ENCODE results near the gene SFSWAP.
"Not testable (repeated sequence)": the region's sequence is repeated elsewhere in the genome, so short reads cannot be mapped to it uniquely, and the experiment has no call there.

The SFSWAP gene

DNA sequence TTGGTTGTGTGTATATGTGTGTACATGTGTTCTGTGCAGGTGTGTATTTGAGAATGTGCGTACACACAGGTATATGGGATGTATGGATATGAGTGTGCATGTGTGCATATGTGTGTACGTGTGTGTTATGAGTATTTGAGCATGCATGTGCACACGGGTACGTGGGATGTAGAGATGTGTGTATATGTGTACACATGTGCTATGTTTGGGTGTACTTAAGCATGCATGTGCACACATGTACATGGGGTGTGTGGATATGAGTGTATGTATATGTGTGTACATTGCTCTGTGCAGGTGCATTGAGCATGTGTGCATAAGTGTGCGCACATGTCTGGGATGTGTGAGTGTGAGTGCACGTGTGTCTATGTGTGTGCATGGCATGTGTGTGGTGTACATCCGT lies 34.3 kb upstream of the SFSWAP start:
- DNase-seq (ENCODE audit: low read depth in 1 of 2, low spot score in 1 of 2) = no peak
- TF ChIP-seq, protein P1, sequence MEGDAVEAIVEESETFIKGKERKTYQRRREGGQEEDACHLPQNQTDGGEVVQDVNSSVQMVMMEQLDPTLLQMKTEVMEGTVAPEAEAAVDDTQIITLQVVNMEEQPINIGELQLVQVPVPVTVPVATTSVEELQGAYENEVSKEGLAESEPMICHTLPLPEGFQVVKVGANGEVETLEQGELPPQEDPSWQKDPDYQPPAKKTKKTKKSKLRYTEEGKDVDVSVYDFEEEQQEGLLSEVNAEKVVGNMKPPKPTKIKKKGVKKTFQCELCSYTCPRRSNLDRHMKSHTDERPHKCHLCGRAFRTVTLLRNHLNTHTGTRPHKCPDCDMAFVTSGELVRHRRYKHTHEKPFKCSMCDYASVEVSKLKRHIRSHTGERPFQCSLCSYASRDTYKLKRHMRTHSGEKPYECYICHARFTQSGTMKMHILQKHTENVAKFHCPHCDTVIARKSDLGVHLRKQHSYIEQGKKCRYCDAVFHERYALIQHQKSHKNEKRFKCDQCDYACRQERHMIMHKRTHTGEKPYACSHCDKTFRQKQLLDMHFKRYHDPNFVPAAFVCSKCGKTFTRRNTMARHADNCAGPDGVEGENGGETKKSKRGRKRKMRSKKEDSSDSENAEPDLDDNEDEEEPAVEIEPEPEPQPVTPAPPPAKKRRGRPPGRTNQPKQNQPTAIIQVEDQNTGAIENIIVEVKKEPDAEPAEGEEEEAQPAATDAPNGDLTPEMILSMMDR (IDR thresholded peaks at IDR 0.05; ENCODE audit: insufficient read depth, low read length) = no peak
- TF ChIP-seq SPI1 (IDR thresholded peaks at IDR 0.05; ENCODE audit: borderline replicate concordance, low read depth) (no peak), POLR2AphosphoS5 (IDR thresholded peaks at IDR 0.05; ENCODE audit: low read depth) (no peak), GABPA (IDR thresholded peaks at IDR 0.05; ENCODE audit: low read depth) (no peak)
- TF ChIP-seq, protein P2, sequence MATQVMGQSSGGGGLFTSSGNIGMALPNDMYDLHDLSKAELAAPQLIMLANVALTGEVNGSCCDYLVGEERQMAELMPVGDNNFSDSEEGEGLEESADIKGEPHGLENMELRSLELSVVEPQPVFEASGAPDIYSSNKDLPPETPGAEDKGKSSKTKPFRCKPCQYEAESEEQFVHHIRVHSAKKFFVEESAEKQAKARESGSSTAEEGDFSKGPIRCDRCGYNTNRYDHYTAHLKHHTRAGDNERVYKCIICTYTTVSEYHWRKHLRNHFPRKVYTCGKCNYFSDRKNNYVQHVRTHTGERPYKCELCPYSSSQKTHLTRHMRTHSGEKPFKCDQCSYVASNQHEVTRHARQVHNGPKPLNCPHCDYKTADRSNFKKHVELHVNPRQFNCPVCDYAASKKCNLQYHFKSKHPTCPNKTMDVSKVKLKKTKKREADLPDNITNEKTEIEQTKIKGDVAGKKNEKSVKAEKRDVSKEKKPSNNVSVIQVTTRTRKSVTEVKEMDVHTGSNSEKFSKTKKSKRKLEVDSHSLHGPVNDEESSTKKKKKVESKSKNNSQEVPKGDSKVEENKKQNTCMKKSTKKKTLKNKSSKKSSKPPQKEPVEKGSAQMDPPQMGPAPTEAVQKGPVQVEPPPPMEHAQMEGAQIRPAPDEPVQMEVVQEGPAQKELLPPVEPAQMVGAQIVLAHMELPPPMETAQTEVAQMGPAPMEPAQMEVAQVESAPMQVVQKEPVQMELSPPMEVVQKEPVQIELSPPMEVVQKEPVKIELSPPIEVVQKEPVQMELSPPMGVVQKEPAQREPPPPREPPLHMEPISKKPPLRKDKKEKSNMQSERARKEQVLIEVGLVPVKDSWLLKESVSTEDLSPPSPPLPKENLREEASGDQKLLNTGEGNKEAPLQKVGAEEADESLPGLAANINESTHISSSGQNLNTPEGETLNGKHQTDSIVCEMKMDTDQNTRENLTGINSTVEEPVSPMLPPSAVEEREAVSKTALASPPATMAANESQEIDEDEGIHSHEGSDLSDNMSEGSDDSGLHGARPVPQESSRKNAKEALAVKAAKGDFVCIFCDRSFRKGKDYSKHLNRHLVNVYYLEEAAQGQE (IDR thresholded peaks at IDR 0.05; ENCODE audit: insufficient replicate concordance, low read depth) = no peak
- no peak overlapping the region for H3K27ac ChIP-seq (replicated peaks)
- no peak overlapping the region for H3K4me3 ChIP-seq (replicated peaks; ENCODE audit: insufficient read depth, low read length)
- H3K27me3 ChIP-seq (ENCODE audit: insufficient read depth, poor library complexity, severe bottlenecking) = peaks cover 4% of the 10 kb centered on the region

DNA sequence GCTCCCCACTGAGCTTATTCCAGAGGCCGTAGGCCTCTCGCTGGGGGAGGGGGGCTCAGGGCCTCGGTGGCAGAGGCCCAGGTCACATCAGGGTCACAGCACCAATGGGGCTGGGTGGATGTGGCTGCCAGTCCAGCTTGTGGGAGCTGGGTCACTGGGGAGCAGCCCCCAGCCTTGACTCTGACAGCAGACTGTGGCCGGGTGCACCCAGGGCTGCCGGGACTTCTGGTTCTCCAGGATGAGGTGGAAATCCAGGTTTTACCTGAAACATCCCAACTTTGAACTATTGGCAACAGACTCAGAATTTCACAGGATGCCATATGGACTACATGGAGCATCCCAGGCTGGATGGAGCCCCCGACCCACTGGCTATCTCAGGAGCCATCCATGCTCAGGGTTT lies 33.8 kb upstream of the SFSWAP start:
- not testable (repeated sequence) for H3K27me3 ChIP-seq (ENCODE audit: insufficient read depth, poor library complexity, severe bottlenecking); H3K27ac ChIP-seq (replicated peaks); H3K4me3 ChIP-seq (replicated peaks; ENCODE audit: insufficient read depth, low read length); DNase-seq (ENCODE audit: low read depth in 1 of 2, low spot score in 1 of 2)

DNA sequence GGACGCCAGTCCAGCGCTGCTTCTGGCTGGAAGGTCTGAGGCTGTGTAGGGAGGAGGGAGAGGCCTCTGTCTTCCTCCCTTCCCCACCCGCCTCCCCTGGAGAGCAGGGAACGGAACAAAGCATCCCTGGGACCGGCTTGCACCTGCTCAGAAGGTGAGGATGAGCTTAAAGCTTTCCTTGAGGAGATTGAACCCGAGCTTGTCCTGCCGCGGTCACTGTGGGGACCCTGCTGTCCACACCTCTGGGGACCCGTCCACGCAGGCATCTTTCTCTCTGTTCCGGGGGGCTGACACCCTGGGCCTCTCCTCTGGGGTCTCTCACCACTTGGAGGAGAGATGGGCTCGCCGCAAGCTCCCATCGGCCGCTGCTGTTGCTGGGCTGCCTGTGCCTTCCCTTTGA lies 33.2 kb upstream of the SFSWAP start:
- no peak for DNase-seq (ENCODE audit: low read depth in 1 of 2, low spot score in 1 of 2)
- no peak for TF ChIP-seq GABPA (IDR thresholded peaks at IDR 0.05; ENCODE audit: low read depth)
- no peak for TF ChIP-seq SPI1 (IDR thresholded peaks at IDR 0.05; ENCODE audit: borderline replicate concordance, low read depth)
- TF ChIP-seq, protein P2 (IDR thresholded peaks at IDR 0.05; ENCODE audit: insufficient replicate concordance, low read depth) = no peak
- no peak for TF ChIP-seq POLR2AphosphoS5 (IDR thresholded peaks at IDR 0.05; ENCODE audit: low read depth)
- TF ChIP-seq, protein P1 (IDR thresholded peaks at IDR 0.05; ENCODE audit: insufficient read depth, low read length) = no peak
- Histone ChIP-seq H3K27ac (replicated peaks) (no peak overlapping the region), H3K4me3 (replicated peaks; ENCODE audit: insufficient read depth, low read length) (no peak overlapping the region), H3K27me3 (ENCODE audit: insufficient read depth, poor library complexity, severe bottlenecking) (peaks cover 4% of the 10 kb centered on the region)

DNA sequence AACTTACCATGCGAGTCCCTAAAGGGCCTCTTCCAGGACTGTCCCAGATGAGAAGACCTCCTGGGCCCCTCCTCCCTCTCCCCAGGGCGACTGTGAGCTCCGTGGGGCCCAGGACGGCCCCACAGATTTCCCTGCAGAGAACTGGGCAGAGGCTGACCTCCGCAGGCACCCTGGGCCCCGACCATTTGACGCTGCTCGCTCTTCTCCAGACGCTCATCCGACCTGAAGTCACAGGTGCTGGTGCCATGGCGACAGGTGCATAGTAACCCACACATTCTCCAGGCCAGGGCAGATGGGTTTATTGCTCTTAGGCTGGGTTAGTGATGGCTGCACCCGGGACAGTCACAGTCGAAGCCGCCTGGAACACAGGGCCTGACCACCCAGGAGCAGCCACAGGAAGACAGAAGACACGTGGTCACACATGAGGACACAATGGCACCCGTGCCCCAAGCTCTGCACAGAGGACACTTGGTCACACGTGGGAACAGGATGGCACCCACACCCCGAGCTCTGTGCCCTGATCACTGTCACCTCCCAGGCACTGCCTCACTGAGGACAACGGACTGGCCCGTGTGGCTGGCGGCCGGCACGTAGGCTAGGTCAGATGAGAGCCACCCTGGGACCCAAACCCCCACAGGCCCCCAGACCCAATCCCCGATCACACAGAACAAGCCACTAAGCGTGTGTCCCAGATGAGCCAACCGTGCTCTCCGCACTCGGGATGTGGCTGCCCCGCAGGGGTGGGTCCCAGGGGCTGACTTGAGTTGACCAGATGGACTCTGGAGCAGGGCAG lies 32.3 kb upstream of the SFSWAP start:
- not testable (repeated sequence) for H3K4me3 ChIP-seq (replicated peaks; ENCODE audit: insufficient read depth, low read length); H3K27me3 ChIP-seq (ENCODE audit: insufficient read depth, poor library complexity, severe bottlenecking); H3K27ac ChIP-seq (replicated peaks); DNase-seq (ENCODE audit: low read depth in 1 of 2, low spot score in 1 of 2)

DNA sequence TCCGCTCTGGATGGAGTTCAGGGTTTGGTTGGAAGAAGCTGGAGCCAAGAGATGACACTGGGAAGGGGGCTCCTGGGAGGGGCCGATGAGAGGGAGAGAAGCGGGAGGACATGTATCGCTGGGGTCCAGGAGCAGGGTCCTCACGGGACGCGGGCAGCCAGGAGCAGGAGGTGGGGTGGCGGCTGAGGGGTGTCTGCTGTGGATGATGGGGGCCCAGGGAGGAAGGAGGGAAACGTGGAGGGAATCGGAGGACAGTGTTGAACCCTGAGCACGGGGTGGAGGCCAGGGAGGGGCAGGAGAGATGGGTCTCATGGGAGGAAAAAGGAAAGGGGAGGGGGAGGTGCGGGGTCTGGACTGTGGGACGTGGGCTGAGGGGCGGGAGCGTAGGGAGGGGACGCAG lies 31.7 kb upstream of the SFSWAP start:
- not testable (repeated sequence) for H3K27me3 ChIP-seq (ENCODE audit: insufficient read depth, poor library complexity, severe bottlenecking); DNase-seq (ENCODE audit: low read depth in 1 of 2, low spot score in 1 of 2); H3K27ac ChIP-seq (replicated peaks); H3K4me3 ChIP-seq (replicated peaks; ENCODE audit: insufficient read depth, low read length)

DNA sequence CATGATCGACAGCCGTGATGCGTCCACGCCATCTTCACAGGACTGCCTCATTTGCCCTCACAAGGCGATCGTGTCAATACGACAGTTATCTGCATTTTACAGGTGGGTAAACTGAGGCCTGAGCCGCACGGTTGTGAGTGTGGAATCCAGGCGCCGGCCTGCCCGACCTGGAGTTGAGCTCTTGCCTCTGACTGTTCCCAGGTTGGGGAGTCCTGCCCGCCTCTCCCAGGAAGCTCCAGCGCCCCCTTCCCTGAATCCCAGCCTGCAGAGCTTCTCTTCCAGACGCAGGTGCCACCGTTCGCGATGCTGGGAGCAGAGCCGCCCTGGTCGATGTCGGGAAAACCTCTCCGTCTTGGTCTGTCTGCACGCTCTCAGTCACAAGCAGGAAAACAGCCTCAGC lies 31.1 kb upstream of the SFSWAP start:
- not testable (repeated sequence) for H3K4me3 ChIP-seq (replicated peaks; ENCODE audit: insufficient read depth, low read length); DNase-seq (ENCODE audit: low read depth in 1 of 2, low spot score in 1 of 2); H3K27ac ChIP-seq (replicated peaks); H3K27me3 ChIP-seq (ENCODE audit: insufficient read depth, poor library complexity, severe bottlenecking)

DNA sequence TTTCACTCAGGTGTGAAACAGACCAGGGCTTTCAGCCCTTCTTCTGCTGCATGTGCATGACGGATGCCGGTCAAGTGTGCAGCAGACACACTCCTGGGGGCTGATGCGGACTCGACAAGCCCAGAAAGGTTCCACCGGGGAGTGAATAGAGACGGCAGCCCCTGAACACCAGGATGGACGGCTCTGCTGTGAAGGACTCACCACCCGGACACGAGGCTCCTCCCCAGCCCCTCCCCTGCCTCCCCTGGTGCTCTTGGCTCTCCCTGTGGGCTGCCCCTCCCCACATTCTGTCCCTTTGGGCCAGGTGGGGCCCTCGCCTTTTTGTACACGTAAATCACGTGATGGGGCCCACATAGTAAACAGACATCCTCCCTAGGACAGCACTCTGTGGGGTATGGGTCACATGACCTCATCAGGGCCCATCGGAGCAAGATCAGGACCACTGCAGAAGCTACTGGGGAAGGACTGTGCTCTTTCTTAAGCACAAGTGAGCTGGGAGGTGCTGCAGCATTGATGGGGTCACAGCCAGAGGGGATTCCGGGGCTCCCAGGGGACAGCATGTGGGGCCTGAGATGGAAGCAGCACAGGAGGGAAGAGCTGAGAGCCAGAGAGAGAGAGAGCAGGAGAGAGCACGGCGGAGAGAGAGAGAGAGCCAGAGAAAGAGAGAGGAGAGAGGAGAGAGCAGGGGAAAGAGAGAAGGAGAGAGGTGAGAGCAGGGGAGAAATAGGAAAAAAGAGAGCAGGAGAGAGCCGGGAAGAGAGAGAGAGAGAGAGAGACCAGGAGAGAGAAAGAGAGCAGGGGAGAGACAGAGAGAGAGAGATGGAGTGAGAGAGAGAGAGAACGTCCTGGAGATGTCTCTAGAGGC lies 30.3 kb upstream of the SFSWAP start:
- H3K27ac ChIP-seq (replicated peaks); H3K27me3 ChIP-seq (ENCODE audit: insufficient read depth, poor library complexity, severe bottlenecking); DNase-seq (ENCODE audit: low read depth in 1 of 2, low spot score in 1 of 2); H3K4me3 ChIP-seq (replicated peaks; ENCODE audit: insufficient read depth, low read length): not testable (repeated sequence)

Data from HL-60 (cell line).